GM04503 (cell line): ENCODE measurements around the gene GALNT18.

Source experiments
- DNase-seq: peaks from one replicate; pipeline ENCODE4 v3.0.0-alpha.2; 2012; ENCODE audit warnings: low read depth

GALNT18 gene

DNA sequence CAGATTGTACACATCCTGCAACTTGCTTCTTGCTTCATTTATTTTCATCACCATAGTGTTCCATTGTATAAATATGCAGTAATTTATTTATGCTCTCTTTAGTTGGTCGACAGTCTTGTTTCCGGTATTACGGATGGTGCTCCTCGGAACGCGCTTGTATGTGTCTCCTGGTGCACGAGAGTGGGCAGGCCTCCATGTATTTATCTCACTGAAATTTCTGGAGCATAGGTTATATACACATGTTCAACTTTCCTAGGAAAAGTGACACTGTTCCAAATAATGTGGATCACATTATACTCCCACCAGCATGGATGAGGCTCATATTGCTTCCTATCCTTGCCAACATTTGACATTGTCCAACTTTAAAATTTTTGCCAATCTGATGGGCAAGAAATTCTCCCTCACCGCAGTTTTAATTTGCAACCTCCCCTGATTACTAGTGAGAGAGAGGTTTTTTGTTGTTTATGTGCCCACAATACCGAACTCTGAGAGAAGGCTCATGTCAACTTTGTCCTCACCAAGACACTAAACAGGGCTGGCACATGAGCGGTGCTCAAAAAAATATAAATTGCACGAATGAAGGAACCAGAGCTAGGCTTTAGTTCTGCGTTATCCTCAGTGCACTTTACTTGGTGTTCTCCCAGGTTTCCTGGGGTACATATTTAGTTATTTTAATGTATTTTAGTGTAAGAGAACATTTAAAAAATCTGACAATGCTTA is 272.5 kb downstream of the GALNT18 start:
- DNase-seq: no peak

DNA sequence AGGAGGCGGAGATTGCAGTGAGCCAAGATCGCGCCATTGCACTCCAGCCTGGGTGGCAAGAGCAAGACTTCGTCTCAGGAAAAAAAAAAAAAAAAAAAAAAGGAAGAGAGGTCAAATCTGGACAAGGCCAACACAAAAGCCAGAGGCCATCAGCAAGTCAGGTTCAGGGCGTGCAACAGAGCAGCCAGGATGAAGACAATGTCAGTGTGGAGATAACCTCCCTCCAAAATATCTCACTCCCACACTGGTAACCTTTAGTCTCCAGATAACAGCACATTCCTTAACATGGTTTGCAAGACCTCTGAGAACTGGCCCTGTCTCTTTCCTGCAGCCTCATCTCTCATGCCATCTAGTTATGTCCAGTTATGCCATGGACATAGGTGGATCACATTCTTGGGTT is 273.5 kb downstream of the GALNT18 start:
- DNase-seq: no peak

DNA sequence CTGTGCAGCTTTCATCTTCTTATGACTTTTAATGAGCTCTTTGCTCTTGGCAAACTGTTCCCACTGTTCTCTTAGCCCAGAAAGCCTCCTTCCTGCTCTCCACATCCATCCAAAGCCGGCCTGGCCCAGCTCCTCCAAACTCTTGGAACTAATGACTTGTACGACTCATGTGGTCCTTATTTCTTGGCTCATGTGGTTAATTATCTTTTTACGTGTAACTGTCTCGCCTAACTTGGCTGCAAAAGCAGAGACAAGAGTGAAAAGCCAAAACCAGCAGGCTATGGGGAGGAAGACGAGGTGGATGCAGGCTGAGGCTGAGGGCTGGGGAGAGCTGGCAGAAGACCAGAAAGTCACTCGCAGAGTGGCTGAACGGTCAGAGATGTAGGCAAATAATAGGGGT is 274.2 kb downstream of the GALNT18 start:
- DNase-seq: no peak

DNA sequence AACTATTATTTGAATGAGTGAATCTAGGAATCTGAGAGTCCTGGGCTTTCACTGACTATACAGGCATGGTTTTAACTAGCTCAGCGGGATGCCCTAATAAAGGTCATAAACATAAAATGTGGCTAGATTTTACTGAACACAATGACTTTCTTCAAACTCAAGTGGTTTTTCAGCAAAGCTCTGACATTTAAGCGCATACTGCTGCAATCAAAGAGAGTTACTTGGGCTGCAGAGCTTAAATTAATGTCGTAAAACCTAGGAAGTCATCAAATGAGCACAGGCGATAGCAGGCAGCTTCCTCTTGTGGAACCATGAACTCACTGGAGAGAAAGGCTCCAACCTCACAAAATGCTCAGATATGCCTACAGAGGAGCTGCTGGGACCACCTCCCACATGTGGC is 275.5 kb downstream of the GALNT18 start:
- DNase-seq: no peak

DNA sequence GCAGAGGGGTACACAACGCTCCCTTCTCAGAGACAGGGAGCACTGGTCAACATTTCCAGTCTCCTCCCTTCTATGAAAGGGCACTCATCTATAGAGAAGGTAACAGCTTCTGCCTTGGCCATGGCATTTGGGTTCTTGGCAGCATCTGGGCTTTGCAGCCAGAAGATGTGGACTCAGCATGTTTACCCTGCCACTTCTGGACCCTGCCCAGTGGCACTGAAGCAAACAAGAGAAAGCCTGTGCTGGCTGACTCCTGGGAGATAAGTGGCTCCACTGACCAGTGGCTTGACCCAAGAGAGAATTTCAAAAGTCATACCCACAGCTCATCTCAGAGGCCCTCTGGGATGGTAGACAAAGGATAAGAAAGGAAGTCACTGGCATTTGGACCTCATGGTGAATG is 276.7 kb downstream of the GALNT18 start:
- DNase-seq: no peak

DNA sequence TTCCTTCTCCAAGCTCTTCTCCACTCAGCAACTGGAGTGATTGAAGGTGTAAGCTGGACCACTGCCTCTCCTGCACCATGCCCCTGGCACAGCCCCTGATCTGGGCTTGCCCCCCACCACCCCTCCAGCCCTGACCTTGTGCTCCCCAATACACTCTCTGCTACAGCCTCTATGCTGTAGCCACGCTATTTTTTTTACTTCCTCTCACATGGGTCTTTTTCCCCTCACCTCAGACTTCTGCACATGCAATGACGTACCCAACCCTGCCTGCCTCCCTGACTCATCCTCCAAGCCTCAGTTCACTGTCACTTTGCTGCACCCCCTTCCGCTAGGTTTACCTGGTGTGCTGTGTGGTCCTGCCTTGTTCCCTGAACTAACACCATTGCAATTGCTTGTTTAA is 277.8 kb downstream of the GALNT18 start:
- no peak for DNase-seq

DNA sequence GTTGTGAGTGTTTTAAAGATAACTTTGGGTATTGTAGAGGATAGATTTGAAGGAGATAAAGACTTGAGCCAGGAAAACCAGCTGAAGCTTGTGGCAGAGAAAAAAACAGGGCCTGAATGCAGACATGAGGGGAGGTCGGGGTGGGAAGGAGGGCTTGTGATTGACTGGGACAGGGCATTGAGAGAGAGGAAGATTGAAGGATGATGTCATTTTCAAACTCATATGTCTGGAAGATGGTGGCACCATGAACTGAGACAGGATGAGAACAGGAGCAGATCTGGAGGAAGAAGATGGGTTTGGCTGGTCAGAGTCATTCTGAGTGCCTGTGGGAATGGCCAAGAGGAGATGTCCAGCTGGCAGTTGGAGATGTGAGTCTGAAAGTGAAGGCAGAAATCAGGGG is 283.5 kb downstream of the GALNT18 start:
- no peak for DNase-seq

DNA sequence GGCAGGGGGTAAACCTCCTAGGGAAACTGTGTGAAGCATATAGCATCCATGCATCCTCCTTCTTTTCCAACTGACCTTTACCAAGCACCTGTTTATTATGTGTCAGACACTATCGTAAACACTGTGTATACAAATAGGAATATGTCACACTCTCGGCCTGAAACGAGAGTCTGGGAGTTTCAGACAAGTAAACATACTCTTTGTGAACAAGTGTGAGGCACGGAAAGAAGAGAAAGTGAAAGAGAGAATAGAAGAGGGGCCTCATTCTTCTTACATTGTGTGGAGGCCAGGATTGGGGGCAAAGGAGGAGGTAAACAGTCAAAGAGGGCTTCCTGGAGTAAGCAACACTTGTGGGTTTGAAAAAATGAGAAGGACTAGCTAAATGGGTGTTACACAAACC is 285.1 kb downstream of the GALNT18 start:
- DNase-seq: no peak

DNA sequence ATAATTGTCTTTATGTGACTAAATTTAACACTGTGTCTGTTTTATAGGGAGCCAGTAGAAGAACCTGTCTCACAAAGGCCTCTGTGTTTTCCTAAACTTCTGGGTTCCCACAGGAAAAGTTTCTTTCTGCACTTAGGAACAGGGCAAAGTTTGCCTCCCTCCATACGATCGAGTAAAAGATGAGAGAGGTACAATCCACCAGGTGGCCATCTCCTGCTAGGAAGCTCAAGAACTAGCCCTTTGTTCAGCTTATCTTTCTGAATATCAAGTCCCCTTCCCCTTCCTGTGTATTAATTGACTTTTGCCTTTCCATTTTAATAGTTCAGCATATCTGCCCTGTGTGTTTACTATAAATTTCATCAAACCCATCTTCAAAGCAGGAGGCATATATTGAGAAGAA is 286.8 kb downstream of the GALNT18 start:
- no peak for DNase-seq

DNA sequence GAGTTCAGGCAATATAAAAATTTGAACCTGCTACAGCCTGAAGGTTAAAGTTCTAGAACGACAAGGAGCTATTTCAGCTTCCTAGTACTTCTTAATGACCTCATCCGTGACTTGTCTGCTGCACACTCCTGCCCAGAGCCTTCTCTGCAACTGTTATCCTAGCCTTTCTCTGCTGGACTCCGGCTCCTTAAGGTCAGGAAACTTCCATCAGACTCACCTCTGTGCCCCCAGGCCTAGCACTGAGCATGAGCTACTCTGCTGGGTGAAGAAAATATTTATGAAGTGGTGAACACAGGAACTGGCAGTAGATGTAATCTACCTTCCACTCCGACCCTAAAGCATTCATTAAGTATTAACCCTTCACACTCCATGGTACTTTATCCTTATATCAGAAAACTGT is 287.2 kb downstream of the GALNT18 start:
- DNase-seq: no peak

DNA sequence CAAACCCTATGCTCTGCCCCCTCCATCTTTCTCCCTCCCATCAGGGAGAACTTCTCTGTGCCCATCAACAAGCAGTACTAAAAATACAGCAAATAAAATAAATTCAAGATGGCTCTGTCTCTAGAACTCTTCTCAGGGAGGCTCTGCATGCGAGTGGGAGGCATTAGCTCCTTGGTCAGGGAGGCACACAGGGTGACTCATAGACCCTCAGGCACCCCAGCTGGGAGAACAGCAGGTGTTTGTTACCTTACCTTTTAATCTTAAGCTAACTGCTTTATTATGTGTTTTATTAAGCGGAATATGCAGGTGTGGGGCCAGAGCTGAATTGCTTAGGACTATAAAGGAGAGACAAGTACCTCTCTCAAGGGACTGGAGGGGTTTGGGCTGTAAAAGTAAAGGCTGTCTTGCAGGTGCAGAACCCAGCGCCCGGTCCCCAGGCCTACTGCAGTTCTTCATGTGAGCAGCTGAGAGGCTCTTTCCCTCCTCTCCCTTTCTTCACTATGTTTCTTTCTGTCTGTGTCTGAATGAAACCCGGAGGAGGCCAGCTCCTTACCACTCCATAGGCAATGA is 289.6 kb downstream of the GALNT18 start:
- no peak for DNase-seq

DNA sequence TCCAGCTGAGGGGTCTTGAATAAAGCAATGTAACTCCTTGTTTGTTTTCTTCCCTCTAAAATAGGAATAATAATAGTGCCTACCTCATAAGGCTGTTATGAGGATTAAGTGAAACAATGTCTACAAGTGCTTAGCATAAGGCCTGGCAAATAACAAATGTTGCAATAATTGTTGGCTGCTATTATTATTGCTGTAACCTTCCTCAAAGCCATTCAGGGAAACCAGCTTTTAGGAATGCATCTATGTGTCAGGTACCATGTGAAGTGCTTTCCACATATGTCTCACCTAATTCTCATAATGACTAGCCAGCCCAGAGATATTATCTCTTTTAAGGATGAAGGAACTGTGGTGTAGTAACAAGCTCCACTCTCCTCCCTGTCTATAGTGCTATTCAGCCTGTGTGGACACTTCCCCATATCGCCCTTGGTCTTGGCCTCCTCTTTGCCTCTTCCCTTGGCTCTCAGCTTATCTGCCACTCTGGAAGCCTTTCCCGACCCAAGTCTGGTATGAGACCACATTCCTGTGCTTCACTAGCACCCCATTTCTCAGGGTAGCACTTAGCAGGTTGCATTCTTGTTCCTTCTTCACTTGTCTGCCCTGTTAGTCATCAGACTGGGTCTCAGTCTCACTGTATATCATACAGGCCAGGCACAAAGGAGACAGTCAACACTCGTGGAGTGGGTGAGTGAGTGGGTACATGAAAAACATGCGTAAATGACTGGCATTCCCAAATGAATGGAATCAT is 292.6 kb downstream of the GALNT18 start:
- DNase-seq: no peak

DNA sequence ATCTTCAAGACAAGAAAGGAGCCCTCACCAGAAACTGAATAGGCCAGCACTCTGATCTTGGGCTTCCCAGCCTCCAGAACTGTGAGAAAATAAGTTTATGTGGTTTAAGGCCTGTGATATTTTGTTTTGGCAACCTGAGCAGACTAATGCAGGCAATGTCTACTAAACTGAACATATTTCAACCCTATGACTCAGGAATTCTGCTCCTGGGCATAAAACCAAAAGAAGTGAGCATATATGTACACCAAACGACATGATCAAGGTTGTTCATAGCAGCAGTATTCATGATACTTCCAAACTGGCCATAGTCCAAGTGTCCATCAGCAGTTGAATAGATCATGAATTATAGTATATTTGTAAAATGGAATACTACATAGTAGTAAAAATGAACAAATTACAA is 297.7 kb downstream of the GALNT18 start:
- DNase-seq: no peak

DNA sequence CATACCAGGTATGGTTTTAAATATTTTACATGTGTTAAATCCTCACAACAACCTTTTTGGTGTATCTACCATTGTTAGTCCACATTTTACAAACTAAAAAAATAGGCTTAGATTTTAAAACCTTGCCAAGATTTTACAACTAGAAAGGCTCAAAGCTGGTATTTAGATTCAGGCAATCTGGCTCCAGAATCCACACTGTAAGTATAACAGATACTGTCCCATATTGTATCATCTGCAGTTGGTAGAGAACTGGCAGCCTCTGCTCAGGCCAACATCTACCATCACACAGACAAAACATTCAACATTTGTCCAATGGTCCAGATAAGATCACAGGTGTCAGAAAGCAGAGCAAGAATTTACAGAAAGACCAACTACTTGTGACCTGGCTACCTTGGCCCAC is 299.7 kb downstream of the GALNT18 start:
- DNase-seq: no peak

DNA sequence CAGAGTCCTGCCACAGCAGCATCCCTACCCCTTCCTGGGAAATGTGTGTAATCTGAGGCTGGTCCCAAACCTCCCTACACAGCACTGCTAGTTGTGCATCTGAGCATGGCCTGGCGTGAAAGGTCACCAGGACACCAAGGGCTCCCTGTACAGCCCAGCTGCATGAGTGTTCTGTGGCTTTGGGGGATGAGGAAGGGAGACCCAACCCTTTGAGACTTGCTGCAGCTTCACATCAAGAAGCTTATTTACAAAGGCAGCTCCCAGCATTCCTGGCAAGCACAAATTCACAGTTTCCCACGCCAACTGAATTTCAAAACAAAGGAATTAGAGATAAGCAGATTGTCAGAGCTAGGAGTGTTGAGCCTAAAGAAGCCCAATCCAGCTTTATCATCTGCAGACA is 301.0 kb downstream of the GALNT18 start:
- no peak for DNase-seq

DNA sequence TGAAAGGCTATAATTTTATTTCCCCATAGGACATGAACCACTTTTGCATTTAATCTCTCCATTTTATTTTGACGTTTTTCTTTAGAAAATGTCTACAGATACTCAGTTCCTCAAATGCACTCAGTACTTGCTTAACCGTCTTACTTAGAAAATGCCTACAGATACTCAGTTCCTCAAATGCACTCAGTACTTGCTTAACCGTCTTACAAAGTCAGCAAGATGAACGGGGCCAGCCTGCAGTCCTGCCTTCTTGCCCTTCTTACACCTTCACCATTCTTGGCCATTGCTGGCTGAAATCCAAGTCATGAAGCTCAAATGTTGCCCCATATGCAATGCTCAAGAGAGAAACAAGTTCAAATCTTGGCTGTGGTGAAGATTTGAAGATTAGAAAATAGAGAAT is 302.8 kb downstream of the GALNT18 start:
- DNase-seq: no peak

DNA sequence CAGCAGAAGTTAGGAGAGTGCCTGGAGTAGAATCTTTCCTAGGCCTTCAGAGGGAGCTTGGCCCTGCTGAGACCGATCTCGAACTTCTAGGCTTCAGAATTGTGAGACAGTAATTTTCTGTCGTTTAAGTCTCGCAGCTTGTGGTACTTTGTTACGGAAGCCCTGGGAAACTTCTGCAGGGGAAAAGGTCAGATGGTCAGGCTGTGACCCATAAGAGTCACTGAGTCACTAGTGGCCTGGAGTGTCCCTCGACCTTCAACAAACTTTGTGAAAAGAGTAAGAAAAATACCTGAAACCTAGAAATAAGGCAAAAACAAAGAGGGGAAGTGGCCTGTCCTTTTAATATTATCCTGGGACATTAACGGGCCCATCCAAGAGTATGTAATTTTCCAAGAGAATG is 303.3 kb downstream of the GALNT18 start:
- no peak for DNase-seq

DNA sequence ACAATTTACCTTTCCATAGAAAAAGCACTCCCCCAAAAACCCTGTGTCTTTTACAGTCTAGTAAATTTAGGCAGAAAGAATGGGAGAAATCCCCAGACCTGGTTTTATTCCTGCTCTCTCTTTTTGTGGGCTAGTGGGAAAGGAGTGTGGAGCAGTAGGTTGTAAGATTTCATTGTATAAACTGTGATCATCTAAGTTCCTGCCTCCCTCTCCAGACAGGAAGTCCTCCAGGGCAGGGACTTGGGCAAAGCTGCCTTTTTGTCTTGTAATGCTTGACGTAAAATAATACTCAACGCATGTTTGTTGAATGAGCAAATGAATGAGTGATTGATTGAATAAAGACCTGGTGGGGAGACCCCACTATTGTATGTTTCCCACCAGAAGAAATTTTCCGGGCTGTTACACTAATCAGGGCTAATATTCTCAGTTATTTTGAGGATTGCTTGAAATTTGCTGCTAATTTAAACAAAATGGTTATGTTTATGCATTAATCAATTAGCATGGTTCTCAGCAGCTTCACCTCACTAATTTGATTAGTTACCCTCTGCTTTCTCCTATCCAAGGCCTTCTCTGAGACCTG is 305.1 kb downstream of the GALNT18 start:
- no peak for DNase-seq

DNA sequence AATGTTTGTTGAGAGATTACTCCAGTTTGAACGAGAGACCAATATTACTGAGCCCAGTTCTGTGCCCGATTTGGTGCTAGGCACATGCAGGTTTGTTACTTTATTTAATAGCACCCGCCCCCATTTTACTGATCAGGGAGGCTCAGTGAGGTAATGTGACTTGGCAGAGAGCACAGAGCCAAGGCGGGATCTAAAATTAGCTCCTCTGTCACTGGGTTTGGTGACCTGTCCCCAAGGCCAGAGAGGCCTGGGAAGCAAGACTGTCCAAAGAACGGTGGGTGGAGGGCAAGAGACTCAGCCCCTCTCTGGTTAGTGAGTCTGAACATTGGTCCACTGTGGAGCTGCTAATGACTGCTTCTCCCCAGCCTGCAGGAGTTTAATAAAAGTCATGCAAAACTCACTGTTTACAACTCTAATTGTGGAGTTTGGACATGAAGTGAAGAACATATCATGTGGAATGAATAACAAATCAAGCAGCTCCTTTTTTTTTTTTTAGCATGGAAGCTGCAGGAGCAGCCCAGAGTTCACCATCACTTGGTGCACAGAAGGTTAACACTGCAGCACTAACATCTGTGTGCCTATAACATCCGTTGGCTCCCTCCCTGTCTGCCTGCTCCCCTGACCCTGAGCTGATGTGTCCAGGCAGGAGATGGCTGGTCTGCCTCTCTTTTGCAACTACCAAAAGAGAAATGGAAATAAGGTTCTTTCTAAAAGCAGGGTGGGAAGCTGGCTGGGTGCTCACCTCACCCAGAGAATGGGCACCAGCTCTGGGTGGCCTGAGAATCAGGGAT is 307.7 kb downstream of the GALNT18 start:
- no peak for DNase-seq

DNA sequence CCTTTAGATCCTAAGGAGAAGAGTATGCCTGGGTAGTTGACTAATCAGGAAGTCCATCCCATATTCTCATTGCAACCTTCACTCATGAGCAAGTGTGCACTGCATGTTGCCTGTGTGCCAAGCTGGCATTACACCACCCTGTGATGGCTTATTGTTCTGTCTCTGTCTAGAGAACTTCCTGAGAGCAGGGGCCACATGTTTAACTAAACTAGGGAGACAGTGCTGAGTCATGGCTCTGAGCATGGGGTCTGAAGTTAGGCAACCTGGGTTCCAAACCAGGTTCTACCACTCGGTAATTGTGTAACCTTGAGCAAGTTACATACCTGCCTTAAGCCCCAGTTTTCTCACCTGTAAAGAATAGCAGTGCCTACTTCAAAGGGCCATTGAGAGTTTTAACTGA is 308.4 kb downstream of the GALNT18 start:
- no peak for DNase-seq

DNA sequence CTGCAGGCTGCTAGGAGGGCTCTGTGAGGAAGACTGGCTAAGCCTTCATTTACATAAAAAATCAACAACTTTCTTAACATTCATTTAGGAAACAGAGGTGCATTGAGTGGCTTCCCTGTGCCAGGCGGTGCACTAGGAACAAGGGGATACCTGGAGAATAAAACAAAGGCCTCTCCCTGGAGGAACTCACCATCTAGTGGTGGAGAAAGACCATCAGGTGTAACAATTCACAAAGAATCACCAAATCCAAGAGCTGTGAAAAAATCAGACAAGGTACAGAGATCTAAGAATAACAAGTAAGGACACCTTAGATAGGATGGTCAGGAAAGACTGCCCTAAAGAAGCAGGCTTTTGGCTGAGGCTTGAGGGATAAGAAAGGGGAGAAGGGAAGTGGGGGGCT is 309.1 kb downstream of the GALNT18 start:
- DNase-seq: no peak

DNA sequence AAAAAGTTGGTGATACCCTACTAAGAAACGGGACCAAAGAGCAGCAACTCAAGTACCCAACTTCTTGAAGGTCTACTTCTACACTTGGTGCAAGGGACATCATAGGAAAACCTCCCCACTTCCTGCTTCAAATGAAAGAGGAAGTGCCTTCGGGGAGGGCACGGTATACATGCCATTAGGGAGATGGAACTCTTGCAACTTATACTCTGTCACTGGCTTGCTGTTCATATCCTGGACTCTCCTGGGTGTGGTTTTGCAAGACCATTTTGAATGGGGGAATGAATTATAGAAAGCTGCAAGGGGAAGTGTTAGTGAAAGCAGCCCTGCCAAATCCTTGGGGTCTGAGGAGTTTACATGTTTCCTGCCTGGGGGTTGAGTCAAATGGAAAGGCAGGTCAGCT is 310.6 kb downstream of the GALNT18 start:
- DNase-seq: no peak
